ENCODE measurements around the gene PDX1. TPM values are rescaled to one million over a fixed set of nuclear protein-coding genes. Genes with fewer than 3 reads are reported as not detected.

The PDX1 gene
- total and polyA plus RNA-seq, 8 donors = not detected

GRCh38 chr13:27905650-27906049 lies 14.2 kb upstream of the PDX1 start:
- peaks cover 3 to 93% of the 10 kb centered on the region in 2 donors for H3K27me3 ChIP-seq
- H3K9me3 ChIP-seq = no peaks in the 10 kb centered on the region
- no peaks in the 10 kb centered on the region for H3K4me1 ChIP-seq
- DNase-seq (no peak), ATAC-seq (no peak)
- no peak overlapping the region for H3K4me3 ChIP-seq
- TF ChIP-seq CTCF (IDR thresholded peaks at IDR 0.05) = no peak
- no peak overlapping the region for H3K27ac ChIP-seq
- intact Hi-C loops (cut with DNase I) = no loop called here
- H3K36me3 ChIP-seq = no peaks in the 10 kb centered on the region

GRCh38 chr13:27907121-27907787 lies 12.5 kb upstream of the PDX1 start:
- Histone ChIP-seq H3K36me3 (no peaks in the 10 kb centered on the region), H3K4me3 (no peak overlapping the region), H3K9me3 (no peaks in the 10 kb centered on the region), H3K4me1 (no peaks in the 10 kb centered on the region), H3K27ac (no peak overlapping the region), H3K27me3 (peaks cover 10 to 94% of the 10 kb centered on the region in 2 donors)
- no peak for TF ChIP-seq CTCF (IDR thresholded peaks at IDR 0.05)
- DNase-seq = no peak
- no peak for ATAC-seq
- intact Hi-C loops (cut with DNase I) = no loop called here

- TF ChIP-seq CTCF (IDR thresholded peaks at IDR 0.05) = no peak
- Histone ChIP-seq H3K4me3 (no peak overlapping the region), H3K27me3 (peaks cover 18 to 94% of the 10 kb centered on the region in 2 donors), H3K4me1 (no peaks in the 10 kb centered on the region), H3K27ac (no peak overlapping the region), H3K9me3 (no peaks in the 10 kb centered on the region), H3K36me3 (no peaks in the 10 kb centered on the region)
- no peak for ATAC-seq
- DNase-seq = no peak
- intact Hi-C loops (cut with DNase I) = no loop called here
These were observed 10.4 kb upstream of the PDX1 start for GRCh38 chr13:27909378-27909777.

- H3K27ac ChIP-seq = no peak overlapping the region
- DNase-seq = no peak
- no peak for TF ChIP-seq CTCF (IDR thresholded peaks at IDR 0.05)
- peaks cover 35 to 97% of the 10 kb centered on the region in 2 donors for H3K27me3 ChIP-seq
- intact Hi-C loops (cut with DNase I) = no loop called here
- H3K4me3 ChIP-seq = no peak overlapping the region
- no peaks in the 10 kb centered on the region for H3K36me3 ChIP-seq
- H3K4me1 ChIP-seq = no peaks in the 10 kb centered on the region
- H3K9me3 ChIP-seq = no peaks in the 10 kb centered on the region
- no peak for ATAC-seq
These were observed 8.3 kb upstream of the PDX1 start for GRCh38 chr13:27911521-27911920.

GRCh38 chr13:27913160-27913559 lies 6.6 kb upstream of the PDX1 start:
- Histone ChIP-seq H3K4me1 (peaks cover 0 to 5% of the 10 kb centered on the region in 2 donors), H3K27me3 (peaks cover 51 to 100% of the 10 kb centered on the region in 2 donors), H3K27ac (no peak overlapping the region), H3K36me3 (no peaks in the 10 kb centered on the region), H3K4me3 (no peak overlapping the region), H3K9me3 (no peaks in the 10 kb centered on the region)
- no peak for TF ChIP-seq CTCF (IDR thresholded peaks at IDR 0.05)
- ATAC-seq = no peak
- DNase-seq = no peak
- intact Hi-C loops (cut with DNase I) = no loop called here
